ENCODE results near the gene TANC1.

DNA sequence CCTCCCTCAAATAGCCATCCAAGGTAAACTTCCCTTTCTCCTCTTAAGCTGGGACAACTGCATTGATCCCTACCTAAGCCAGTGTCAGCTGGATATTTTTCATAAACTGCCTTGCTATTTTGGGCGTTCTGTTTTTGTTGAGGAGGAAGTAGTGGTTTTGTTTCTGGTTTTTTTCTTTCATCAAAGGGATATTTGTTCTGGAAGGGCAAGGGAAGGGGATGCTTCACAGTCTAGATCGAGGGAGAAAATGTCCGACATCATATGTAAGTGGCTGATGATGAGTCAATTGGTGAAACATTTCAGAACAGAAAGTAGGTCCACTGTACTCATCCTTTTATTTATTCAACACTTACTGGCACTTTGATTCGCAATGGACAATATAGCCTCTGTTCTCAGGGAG lies 31.0 kb downstream of the TANC1 start:
- no peak for TF ChIP-seq CTCF (IDR thresholded peaks at IDR 0.05)
- no peak for TF ChIP-seq POLR2A (IDR thresholded peaks at IDR 0.05)

Measured in right lobe of liver (tissue), 4 donors.